GM12891 (cell line): ENCODE data around the gene SCN4B.

ENCODE experiments used
- DNase-seq: peaks from one replicate; pipeline ENCODE4 v3.0.0; 2011; ENCODE audit warnings: low spot score; ENCODE audit not compliant: insufficient read length
- FAIRE-seq: peaks from 2 replicates; lab custom pipeline; 2011; peaks lifted over from hg19 to GRCh38; lab: Jason Lieb, UNC
- PAX5 ChIP-seq: IDR thresholded peaks from 2 replicates; pipeline ENCODE4 v1.6.1; 2011; ENCODE audit warnings: low read length, moderate library complexity, mild to moderate bottlenecking; ENCODE audit not compliant: insufficient read depth, severe bottlenecking
- POLR2A ChIP-seq: IDR thresholded peaks from 2 replicates; pipeline ENCODE4 v1.6.1; 2011; ENCODE audit warnings: low read depth, low read length, control low read depth
- POLR2AphosphoS5 ChIP-seq: IDR thresholded peaks from 2 replicates; pipeline ENCODE4 v1.6.1; 2011; ENCODE audit warnings: low read depth, low read length, control low read depth
- POU2F2 ChIP-seq: IDR thresholded peaks from 2 replicates; pipeline ENCODE4 v1.6.1; 2011; ENCODE audit warnings: low read depth, mild to moderate bottlenecking, control low read depth, low read length, moderate library complexity
- SPI1 ChIP-seq: IDR thresholded peaks from 2 replicates; pipeline ENCODE4 v1.6.1; 2011; ENCODE audit warnings: low read depth, low read length, control low read depth
- TAF1 ChIP-seq: IDR thresholded peaks from 2 replicates; pipeline ENCODE4 v1.6.1; 2011; ENCODE audit warnings: low read depth, low read length, control low read depth

The SCN4B gene

GRCh38 chr11:118163494-118163893, 10.9 kb upstream of the SCN4B start:
- no peak for FAIRE-seq
- no peak for DNase-seq
- TF ChIP-seq POU2F2 (no peak), POLR2AphosphoS5 (no peak), SPI1 (no peak), PAX5 (no peak), TAF1 (no peak), POLR2A (no peak)

GRCh38 chr11:118162846-118163245, 10.2 kb upstream of the SCN4B start:
- no peak for FAIRE-seq

GRCh38 chr11:118161786-118162185, 9.2 kb upstream of the SCN4B start:
- TF ChIP-seq SPI1 = no peak
- no peak for TF ChIP-seq PAX5
- no peak for TF ChIP-seq POLR2AphosphoS5
- no peak for TF ChIP-seq POU2F2
- TF ChIP-seq TAF1 = no peak
- TF ChIP-seq POLR2A = no peak
- no peak for DNase-seq
- FAIRE-seq = no peak

More at GRCh38 chr11:118162846-118163245, 10.2 kb upstream of the SCN4B start:
- TF ChIP-seq SPI1 = no peak
- no peak for TF ChIP-seq POLR2AphosphoS5
- no peak for TF ChIP-seq POLR2A
- DNase-seq = no peak

GRCh38 chr11:118157186-118157895, 4.7 kb upstream of the SCN4B start:
- DNase-seq (no peak), FAIRE-seq (no peak)
- no peak for TF ChIP-seq POLR2A

GRCh38 chr11:118156531-118157185, 4.0 kb upstream of the SCN4B start:
- TF ChIP-seq TAF1 (no peak), POLR2AphosphoS5 (no peak), PAX5 (no peak), POLR2A (no peak), POU2F2 (no peak), SPI1 (no peak)
- no peak for DNase-seq
- FAIRE-seq = no peak

- TF ChIP-seq POU2F2 (no peak), SPI1 (no peak), POLR2AphosphoS5 (no peak), TAF1 (no peak), PAX5 (no peak), POLR2A (no peak)
- no peak for DNase-seq
- FAIRE-seq = no peak
These were observed 3.3 kb upstream of the SCN4B start for GRCh38 chr11:118155776-118156530.

- TF ChIP-seq POLR2A (no peak), SPI1 (no peak), POU2F2 (no peak), POLR2AphosphoS5 (no peak), PAX5 (no peak), TAF1 (no peak)
- FAIRE-seq (no peak), DNase-seq (no peak)
These were observed 2.0 kb upstream of the SCN4B start for GRCh38 chr11:118154641-118155040.

GRCh38 chr11:118153976-118154375, 1.4 kb upstream of the SCN4B start:
- DNase-seq (no peak), FAIRE-seq (no peak)
- TF ChIP-seq PAX5 = no peak
- no peak for TF ChIP-seq POU2F2
- TF ChIP-seq SPI1 = no peak
- no peak for TF ChIP-seq POLR2A
- no peak for TF ChIP-seq POLR2AphosphoS5
- no peak for TF ChIP-seq TAF1

GRCh38 chr11:118153516-118153915, 893 bp upstream of the SCN4B start:
- TF ChIP-seq SPI1 (no peak), POU2F2 (no peak), TAF1 (no peak), PAX5 (no peak), POLR2AphosphoS5 (no peak), POLR2A (no peak)
- FAIRE-seq = peak; percentile 31
- DNase-seq = no peak
